ENCODE data around the gene CCDC183.
"Not testable (repeated sequence)": the region's sequence is repeated elsewhere in the genome, so short reads cannot be mapped to it uniquely, and the experiment has no call there.

The CCDC183 gene

GRCh38 chr9:136774416-136775045, 21.6 kb upstream of the CCDC183 start:
- H3K9ac ChIP-seq (ENCODE audit: low read depth, low read length) = no peak overlapping the region
- no peaks in the 10 kb centered on the region for H3K4me1 ChIP-seq (ENCODE audit: control insufficient read depth, insufficient read depth, low read length)
- H3K36me3 ChIP-seq (ENCODE audit: control insufficient read depth, insufficient read depth, low read length) = no peaks in the 10 kb centered on the region
- H3K4me3 ChIP-seq (ENCODE audit: low read depth, low read length) = no peak overlapping the region
- peaks cover 17% of the 10 kb centered on the region for H3K27me3 ChIP-seq (ENCODE audit: control insufficient read depth, insufficient read depth, low read length)
- peaks cover 6% of the 10 kb centered on the region for H3K9me3 ChIP-seq (ENCODE audit: control insufficient read depth, insufficient read depth, low read length)

DNA sequence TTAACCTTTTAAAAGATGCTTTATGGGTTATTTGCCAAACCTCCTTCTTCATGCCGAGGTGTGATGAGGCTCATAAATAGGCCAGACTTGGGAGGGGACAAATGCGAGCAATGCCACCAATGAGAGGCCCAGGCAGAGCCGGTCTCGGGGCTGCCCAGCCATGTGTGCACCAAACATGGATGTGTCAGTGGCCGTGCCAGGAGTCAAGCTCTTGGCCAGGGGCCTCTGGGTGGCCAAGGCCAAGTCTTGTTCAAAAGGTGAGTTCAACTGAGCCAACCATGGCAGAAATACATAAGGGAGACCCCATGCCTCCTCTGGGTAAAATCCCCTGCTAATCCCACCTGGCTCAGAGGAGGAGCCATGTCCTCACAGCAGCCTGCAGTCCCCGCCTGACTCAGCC, 20.9 kb upstream of the CCDC183 start:
- Histone ChIP-seq H3K4me1 (ENCODE audit: control insufficient read depth, insufficient read depth, low read length) (no peaks in the 10 kb centered on the region), H3K27me3 (ENCODE audit: control insufficient read depth, insufficient read depth, low read length) (peaks cover 17% of the 10 kb centered on the region), H3K4me3 (ENCODE audit: low read depth, low read length) (no peak overlapping the region), H3K9me3 (ENCODE audit: control insufficient read depth, insufficient read depth, low read length) (peaks cover 6% of the 10 kb centered on the region), H3K9ac (ENCODE audit: low read depth, low read length) (no peak overlapping the region), H3K36me3 (ENCODE audit: control insufficient read depth, insufficient read depth, low read length) (no peaks in the 10 kb centered on the region)

GRCh38 chr9:136776947-136777346, 19.2 kb upstream of the CCDC183 start:
- no peaks in the 10 kb centered on the region for H3K4me1 ChIP-seq (ENCODE audit: control insufficient read depth, insufficient read depth, low read length)
- peaks cover 17% of the 10 kb centered on the region for H3K27me3 ChIP-seq (ENCODE audit: control insufficient read depth, insufficient read depth, low read length)
- no peaks in the 10 kb centered on the region for H3K36me3 ChIP-seq (ENCODE audit: control insufficient read depth, insufficient read depth, low read length)
- H3K4me3 ChIP-seq (ENCODE audit: low read depth, low read length) = no peak overlapping the region
- H3K9ac ChIP-seq (ENCODE audit: low read depth, low read length) = no peak overlapping the region
- peaks cover 6% of the 10 kb centered on the region for H3K9me3 ChIP-seq (ENCODE audit: control insufficient read depth, insufficient read depth, low read length)

DNA sequence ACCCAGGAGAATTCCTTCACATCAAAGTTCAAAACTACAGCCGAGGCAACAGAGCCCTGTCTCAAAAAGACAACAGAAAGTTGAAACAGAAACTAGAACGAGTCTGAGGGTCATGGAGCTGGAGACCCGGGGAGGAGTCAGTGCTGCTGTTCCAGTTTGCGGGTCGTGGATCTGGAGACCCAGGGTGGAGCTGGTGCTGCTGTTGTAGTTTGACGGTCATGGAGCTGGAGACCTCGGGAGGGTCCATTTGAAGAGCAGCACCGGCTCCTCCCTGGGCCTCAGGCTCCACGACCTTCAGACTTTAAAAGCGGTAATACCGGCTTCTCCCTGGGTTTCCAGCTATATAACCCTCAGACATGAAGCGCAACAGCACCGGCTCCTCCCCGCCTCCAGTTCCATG, 18.8 kb upstream of the CCDC183 start:
- Histone ChIP-seq H3K9me3 (ENCODE audit: control insufficient read depth, insufficient read depth, low read length) (peaks cover 6% of the 10 kb centered on the region), H3K9ac (ENCODE audit: low read depth, low read length) (no peak overlapping the region), H3K4me3 (ENCODE audit: low read depth, low read length) (no peak overlapping the region), H3K27me3 (ENCODE audit: control insufficient read depth, insufficient read depth, low read length) (peaks cover 17% of the 10 kb centered on the region), H3K4me1 (ENCODE audit: control insufficient read depth, insufficient read depth, low read length) (no peaks in the 10 kb centered on the region), H3K36me3 (ENCODE audit: control insufficient read depth, insufficient read depth, low read length) (no peaks in the 10 kb centered on the region)

- Histone ChIP-seq H3K4me1 (ENCODE audit: control insufficient read depth, insufficient read depth, low read length) (no peaks in the 10 kb centered on the region), H3K27me3 (ENCODE audit: control insufficient read depth, insufficient read depth, low read length) (peaks cover 17% of the 10 kb centered on the region), H3K9ac (ENCODE audit: low read depth, low read length) (no peak overlapping the region), H3K9me3 (ENCODE audit: control insufficient read depth, insufficient read depth, low read length) (no peaks in the 10 kb centered on the region), H3K36me3 (ENCODE audit: control insufficient read depth, insufficient read depth, low read length) (no peaks in the 10 kb centered on the region), H3K4me3 (ENCODE audit: low read depth, low read length) (no peak overlapping the region)
Measured at GRCh38 chr9:136779808-136780207, 16.3 kb upstream of the CCDC183 start.

GRCh38 chr9:136782452-136782851, 13.7 kb upstream of the CCDC183 start:
- no peaks in the 10 kb centered on the region for H3K36me3 ChIP-seq (ENCODE audit: control insufficient read depth, insufficient read depth, low read length)
- H3K9ac ChIP-seq (ENCODE audit: low read depth, low read length) = no peak overlapping the region
- H3K4me3 ChIP-seq (ENCODE audit: low read depth, low read length) = no peak overlapping the region
- H3K4me1 ChIP-seq (ENCODE audit: control insufficient read depth, insufficient read depth, low read length) = no peaks in the 10 kb centered on the region
- no peaks in the 10 kb centered on the region for H3K9me3 ChIP-seq (ENCODE audit: control insufficient read depth, insufficient read depth, low read length)
- peaks cover 10% of the 10 kb centered on the region for H3K27me3 ChIP-seq (ENCODE audit: control insufficient read depth, insufficient read depth, low read length)

DNA sequence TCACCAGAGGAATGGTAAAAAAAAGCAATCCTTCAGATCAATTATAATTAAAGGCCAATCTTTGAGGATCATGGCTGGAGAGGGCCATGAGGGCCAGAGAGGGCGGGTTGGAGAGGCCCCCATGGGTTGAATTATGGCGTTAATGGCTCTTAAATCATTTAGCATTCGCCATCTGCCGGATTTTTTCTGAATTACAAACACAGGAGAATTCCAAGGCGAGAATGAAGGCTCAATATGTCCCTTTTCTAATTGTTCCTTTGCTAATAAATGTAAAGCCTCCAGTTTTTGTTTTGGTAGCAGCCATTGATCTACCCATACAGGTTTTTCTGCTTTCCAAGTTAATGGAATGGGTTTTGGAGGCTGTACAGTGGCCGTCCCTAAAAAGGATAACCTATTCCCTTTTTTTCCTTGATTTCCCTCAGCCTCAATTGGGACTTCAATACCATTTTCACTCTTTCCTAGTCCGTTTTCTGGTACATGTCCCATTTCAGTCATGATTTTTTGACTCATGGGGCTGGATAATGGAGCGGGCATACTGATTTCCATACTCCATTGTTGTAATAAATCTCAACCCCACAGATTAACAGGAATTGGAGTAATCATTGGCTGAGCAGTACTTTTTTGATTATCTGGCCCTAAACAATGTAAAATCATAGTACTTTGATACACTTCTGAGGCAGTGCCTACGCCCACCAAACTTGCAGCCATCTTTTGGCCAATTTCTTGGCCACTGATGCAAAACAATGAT, 11.7 kb upstream of the CCDC183 start:
- no peak overlapping the region for H3K4me3 ChIP-seq (ENCODE audit: low read depth, low read length)
- H3K9ac ChIP-seq (ENCODE audit: low read depth, low read length) = no peak overlapping the region
- H3K36me3 ChIP-seq (ENCODE audit: control insufficient read depth, insufficient read depth, low read length) = no peaks in the 10 kb centered on the region
- H3K9me3 ChIP-seq (ENCODE audit: control insufficient read depth, insufficient read depth, low read length) = no peaks in the 10 kb centered on the region
- H3K4me1 ChIP-seq (ENCODE audit: control insufficient read depth, insufficient read depth, low read length) = no peaks in the 10 kb centered on the region
- H3K27me3 ChIP-seq (ENCODE audit: control insufficient read depth, insufficient read depth, low read length) = no peaks in the 10 kb centered on the region

DNA sequence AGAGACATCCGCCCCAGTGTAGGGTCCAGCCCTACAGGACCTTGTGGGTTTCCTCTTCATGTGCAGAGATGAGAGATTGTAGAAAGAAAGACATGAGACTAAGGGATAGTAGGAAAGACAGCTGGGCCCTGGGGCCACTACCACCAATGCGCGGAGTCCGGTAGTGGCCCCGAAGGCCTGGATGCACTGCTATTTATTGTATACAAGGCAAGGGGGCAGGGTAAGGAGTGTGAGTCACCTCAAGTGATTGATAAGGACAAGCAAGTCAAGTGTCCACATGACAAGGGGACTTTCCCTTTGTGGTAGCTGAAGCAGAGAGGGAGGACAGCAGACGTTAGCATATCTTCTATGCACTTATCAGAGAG, 11.2 kb upstream of the CCDC183 start:
- no peaks in the 10 kb centered on the region for H3K4me1 ChIP-seq (ENCODE audit: control insufficient read depth, insufficient read depth, low read length)
- H3K36me3 ChIP-seq (ENCODE audit: control insufficient read depth, insufficient read depth, low read length) = no peaks in the 10 kb centered on the region
- H3K27me3 ChIP-seq (ENCODE audit: control insufficient read depth, insufficient read depth, low read length) = no peaks in the 10 kb centered on the region
- no peak overlapping the region for H3K9ac ChIP-seq (ENCODE audit: low read depth, low read length)
- H3K9me3 ChIP-seq (ENCODE audit: control insufficient read depth, insufficient read depth, low read length) = no peaks in the 10 kb centered on the region
- H3K4me3 ChIP-seq (ENCODE audit: low read depth, low read length) = no peak overlapping the region

- not testable (repeated sequence) for H3K9ac ChIP-seq (ENCODE audit: low read depth, low read length); H3K27me3 ChIP-seq (ENCODE audit: control insufficient read depth, insufficient read depth, low read length); H3K4me1 ChIP-seq (ENCODE audit: control insufficient read depth, insufficient read depth, low read length); H3K4me3 ChIP-seq (ENCODE audit: low read depth, low read length); H3K9me3 ChIP-seq (ENCODE audit: control insufficient read depth, insufficient read depth, low read length); H3K36me3 ChIP-seq (ENCODE audit: control insufficient read depth, insufficient read depth, low read length)
Measured at GRCh38 chr9:136785565-136786355, 10.4 kb upstream of the CCDC183 start.

GRCh38 chr9:136786451-136786850, 9.7 kb upstream of the CCDC183 start:
- Histone ChIP-seq H3K9me3 (ENCODE audit: control insufficient read depth, insufficient read depth, low read length) (no peaks in the 10 kb centered on the region), H3K4me1 (ENCODE audit: control insufficient read depth, insufficient read depth, low read length) (peaks cover 3% of the 10 kb centered on the region), H3K4me3 (ENCODE audit: low read depth, low read length) (no peak overlapping the region), H3K9ac (ENCODE audit: low read depth, low read length) (no peak overlapping the region), H3K36me3 (ENCODE audit: control insufficient read depth, insufficient read depth, low read length) (no peaks in the 10 kb centered on the region), H3K27me3 (ENCODE audit: control insufficient read depth, insufficient read depth, low read length) (no peaks in the 10 kb centered on the region)

DNA sequence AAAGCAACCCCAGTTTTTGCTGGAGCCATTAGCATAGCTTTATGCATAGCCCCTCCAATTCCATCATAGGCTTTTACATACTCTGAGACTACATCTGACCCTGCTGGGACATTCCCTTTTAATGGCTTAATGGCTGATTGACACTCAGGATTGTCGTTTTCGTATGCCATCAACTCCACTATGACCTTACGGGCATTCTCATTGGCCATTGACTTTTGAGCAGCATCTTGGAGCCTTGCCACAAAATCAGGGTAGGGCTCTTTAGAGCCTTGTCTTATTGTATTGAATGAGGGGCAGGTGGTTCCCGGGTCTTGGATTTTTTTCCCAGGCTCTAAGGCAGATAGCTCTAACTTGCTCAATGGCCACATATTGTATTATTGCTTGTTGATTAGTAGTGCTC, 9.2 kb upstream of the CCDC183 start:
- not testable (repeated sequence) for H3K27me3 ChIP-seq (ENCODE audit: control insufficient read depth, insufficient read depth, low read length); H3K9ac ChIP-seq (ENCODE audit: low read depth, low read length); H3K36me3 ChIP-seq (ENCODE audit: control insufficient read depth, insufficient read depth, low read length); H3K4me1 ChIP-seq (ENCODE audit: control insufficient read depth, insufficient read depth, low read length); H3K4me3 ChIP-seq (ENCODE audit: low read depth, low read length); H3K9me3 ChIP-seq (ENCODE audit: control insufficient read depth, insufficient read depth, low read length)

All from iPS-15b (cell line).